HEK293T (cell line): ENCODE measurements around the gene ALOX5AP.

Experiments
- ARNT ChIP-seq: fragments of 450-650 bp; IDR thresholded peaks from 2 replicates; pipeline ENCODE4 v1.6.1; 2017; ENCODE audit warnings: mild to moderate bottlenecking
- BHLHE40 ChIP-seq: fragments of 450-650 bp; IDR thresholded peaks from 2 replicates; pipeline ENCODE4 v1.6.1; 2016; ENCODE audit warnings: mild to moderate bottlenecking, moderate library complexity, borderline replicate concordance
- ELF4 ChIP-seq: fragments of 450-650 bp; IDR thresholded peaks from 2 replicates; pipeline ENCODE4 v1.6.1; 2017; ENCODE audit warnings: antibody characterized with exemption
- FOXA1 ChIP-seq: fragments of 450-650 bp; IDR thresholded peaks from 2 replicates; pipeline ENCODE4 v1.6.1; 2016; ENCODE audit warnings: mild to moderate bottlenecking
- FOXM1 ChIP-seq: fragments of 450-650 bp; IDR thresholded peaks from 2 replicates; pipeline ENCODE4 v1.6.1; 2017; ENCODE audit warnings: mild to moderate bottlenecking, borderline replicate concordance
- L3MBTL2 ChIP-seq: fragments of 450-650 bp; conservative IDR thresholded peaks from 2 replicates; pipeline ENCODE4 v1.6.1; 2016; ENCODE audit warnings: mild to moderate bottlenecking
- NFRKB ChIP-seq: fragments of 450-650 bp; IDR thresholded peaks from 2 replicates; pipeline ENCODE4 v1.6.1; 2016; ENCODE audit warnings: mild to moderate bottlenecking, moderate library complexity
- TARDBP ChIP-seq: fragments of 450-650 bp; IDR thresholded peaks from 2 replicates; pipeline ENCODE4 v1.6.1; 2016
- ZNF384 ChIP-seq: fragments of 450-650 bp; IDR thresholded peaks from 2 replicates; pipeline ENCODE4 v1.6.1; 2016

GRCh38 chr13:30732046-30732390 is 3.3 kb upstream of the ALOX5AP start:
- TF ChIP-seq ARNT = no peak
- no peak for TF ChIP-seq FOXM1
- no peak for TF ChIP-seq BHLHE40
- no peak for TF ChIP-seq L3MBTL2
- TF ChIP-seq ELF4 = no peak
- TF ChIP-seq NFRKB = no peak
- no peak for TF ChIP-seq FOXA1
- TF ChIP-seq TARDBP = no peak
- no peak for TF ChIP-seq ZNF384
